T-helper 22 cell (primary cell): ENCODE measurements around the gene NKAIN4.

Experiments
- DNase-seq: peaks from one replicate; pipeline ENCODE4 v3.0.0-alpha.2; 2020; ENCODE audit warnings: low read depth

The NKAIN4 gene

GRCh38 chr20:63273635-63274380 is 19.5 kb upstream of the NKAIN4 start:
- no peak for DNase-seq

- no peak for DNase-seq
These were observed 18.9 kb upstream of the NKAIN4 start for GRCh38 chr20:63273059-63273579.

GRCh38 chr20:63272105-63273058 is 18.1 kb upstream of the NKAIN4 start, which contains the start of gene ARFGAP1:
Gene ARFGAP1, plus strand, starts transcription at chr20:63272813. Its CDS starts 2,768 bp downstream, at chr20:63275581.
- peak; percentile 78 for DNase-seq

- no peak for DNase-seq
These were observed 16.5 kb upstream of the NKAIN4 start for GRCh38 chr20:63270606-63271325.

- no peak for DNase-seq
These were observed 15.5 kb upstream of the NKAIN4 start for GRCh38 chr20:63269724-63270123.

- no peak for DNase-seq
These were observed 14.6 kb upstream of the NKAIN4 start for GRCh38 chr20:63268671-63269439.

GRCh38 chr20:63268256-63268655 is 14.0 kb upstream of the NKAIN4 start:
- no peak for DNase-seq

- DNase-seq: no peak
These were observed 13.4 kb upstream of the NKAIN4 start for GRCh38 chr20:63267691-63268090.

GRCh38 chr20:63265891-63266515 is 11.7 kb upstream of the NKAIN4 start:
- no peak for DNase-seq

- no peak for DNase-seq
These were observed 10.3 kb upstream of the NKAIN4 start for GRCh38 chr20:63264519-63264918.

GRCh38 chr20:63264000-63264399 is 9.7 kb upstream of the NKAIN4 start:
- no peak for DNase-seq

- DNase-seq: no peak
These were observed 8.6 kb upstream of the NKAIN4 start for GRCh38 chr20:63262836-63263235.

GRCh38 chr20:63261795-63262528 is 7.7 kb upstream of the NKAIN4 start:
- no peak for DNase-seq

- DNase-seq: no peak
These were observed 7.0 kb upstream of the NKAIN4 start for GRCh38 chr20:63261060-63261794.

GRCh38 chr20:63260521-63260920 is 6.3 kb upstream of the NKAIN4 start:
- DNase-seq: no peak

GRCh38 chr20:63259734-63260460 is 5.6 kb upstream of the NKAIN4 start:
- no peak for DNase-seq

GRCh38 chr20:63258781-63259180 is 4.5 kb upstream of the NKAIN4 start:
- DNase-seq: no peak

- DNase-seq: no peak
These were observed 3.4 kb upstream of the NKAIN4 start for GRCh38 chr20:63257629-63258028.

GRCh38 chr20:63256954-63257353 is 2.7 kb upstream of the NKAIN4 start:
- no peak for DNase-seq
